Keratinocyte (primary cell): ENCODE results near the gene TIPRL.

Source experiments
- EZH2 ChIP-seq: IDR thresholded peaks from one replicate; pipeline ENCODE4 v1.6.1; 2012; ENCODE audit warnings: inconsistent platforms, mild to moderate bottlenecking, low read length, moderate library complexity
- TF ChIP-seq, protein P1 (sequence below), 3 experiments: IDR thresholded peaks in 1 of 3; conservative IDR thresholded peaks in 1 of 3; optimal IDR thresholded peaks in 1 of 3; 2 replicates in 2 of 3; 3 replicates in 1 of 3; pipeline versions ENCODE3 to v1.5.1; 2011; ENCODE audit warnings: low read length in 3 of 3, mild to moderate bottlenecking in 3 of 3, moderate library complexity in 2 of 3, control low read depth in 1 of 3, inconsistent platforms in 1 of 3; ENCODE audit not compliant: insufficient read depth in 2 of 3; ENCODE audit errors: extremely low read depth in 1 of 3

GRCh38 chr1:168236836-168237611, 58.3 kb downstream of the TIPRL start:
- no peak for TF ChIP-seq EZH2
- TF ChIP-seq, protein P1, sequence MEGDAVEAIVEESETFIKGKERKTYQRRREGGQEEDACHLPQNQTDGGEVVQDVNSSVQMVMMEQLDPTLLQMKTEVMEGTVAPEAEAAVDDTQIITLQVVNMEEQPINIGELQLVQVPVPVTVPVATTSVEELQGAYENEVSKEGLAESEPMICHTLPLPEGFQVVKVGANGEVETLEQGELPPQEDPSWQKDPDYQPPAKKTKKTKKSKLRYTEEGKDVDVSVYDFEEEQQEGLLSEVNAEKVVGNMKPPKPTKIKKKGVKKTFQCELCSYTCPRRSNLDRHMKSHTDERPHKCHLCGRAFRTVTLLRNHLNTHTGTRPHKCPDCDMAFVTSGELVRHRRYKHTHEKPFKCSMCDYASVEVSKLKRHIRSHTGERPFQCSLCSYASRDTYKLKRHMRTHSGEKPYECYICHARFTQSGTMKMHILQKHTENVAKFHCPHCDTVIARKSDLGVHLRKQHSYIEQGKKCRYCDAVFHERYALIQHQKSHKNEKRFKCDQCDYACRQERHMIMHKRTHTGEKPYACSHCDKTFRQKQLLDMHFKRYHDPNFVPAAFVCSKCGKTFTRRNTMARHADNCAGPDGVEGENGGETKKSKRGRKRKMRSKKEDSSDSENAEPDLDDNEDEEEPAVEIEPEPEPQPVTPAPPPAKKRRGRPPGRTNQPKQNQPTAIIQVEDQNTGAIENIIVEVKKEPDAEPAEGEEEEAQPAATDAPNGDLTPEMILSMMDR (optimal IDR thresholded peaks at IDR 0.05 in 1 of 3, IDR thresholded peaks at IDR 0.05 in 1 of 3, conservative IDR thresholded peaks at IDR 0.05 in 1 of 3; ENCODE audit: extremely low read depth in 1 of 3, insufficient read depth in 2 of 3, low read length in 3 of 3) = peak in 1 of 3 experiments; percentile 27
